Subcutaneous adipose tissue (tissue), 4 donors: ENCODE measurements around the gene KCNMB2. TPM values are rescaled to one million over a fixed set of nuclear protein-coding genes. Genes with fewer than 3 reads are reported as not detected.

ENCODE experiments used
- CTCF ChIP-seq: fragments of 450-650 bp; IDR thresholded peaks from one replicate; pipeline ENCODE4 v1.5.1; 2016; ENCODE audit warnings: low read depth, mild to moderate bottlenecking, control low read depth, antibody characterized with exemption, moderate library complexity
- total RNA-seq, 4 donors: library from RNA; depleted of rRNA; stranded (reverse); fragments of >200 nt; gene quantifications; one replicate each; pipeline ENCODE4 v1.1.0, GENCODE V29; 2016

Gene KCNMB2
- total RNA-seq, 4 donors from 2014 or later = not detected

GRCh38 chr3:178584722-178585380 lies 48.6 kb downstream of the KCNMB2 start:
- TF ChIP-seq CTCF = no peak

- TF ChIP-seq CTCF = no peak
Measured at GRCh38 chr3:178585454-178585853, 49.2 kb downstream of the KCNMB2 start.

- TF ChIP-seq CTCF = no peak
Measured at GRCh38 chr3:178586076-178586475, 49.8 kb downstream of the KCNMB2 start.

- no peak for TF ChIP-seq CTCF
Measured at GRCh38 chr3:178588628-178589027, 52.4 kb downstream of the KCNMB2 start.

- no peak for TF ChIP-seq CTCF
Measured at GRCh38 chr3:178593786-178594185, 57.5 kb downstream of the KCNMB2 start.

- TF ChIP-seq CTCF = no peak
Measured at GRCh38 chr3:178597371-178597770, 61.1 kb downstream of the KCNMB2 start.

- no peak for TF ChIP-seq CTCF
Measured at GRCh38 chr3:178602856-178603255, 66.6 kb downstream of the KCNMB2 start.
